Measurements from ENCODE around the gene LELP1. TPM values are rescaled to one million over a fixed set of nuclear protein-coding genes. Genes with fewer than 3 reads are reported as not detected.
"Not testable (repeated sequence)": the region's sequence is repeated elsewhere in the genome, so short reads cannot be mapped to it uniquely, and the experiment has no call there.

LELP1 gene
- not detected for polyA plus RNA-seq (ENCODE audit: insufficient read length in 4 of 4)

- no peak for DNase-seq (ENCODE audit: low read depth in 4 of 4, low spot score in 3 of 4)
Measured at GRCh38 chr1:153203130-153203529, at the start of gene LELP1. Gene LELP1, plus strand, starts transcription at chr1:153203430. Its CDS starts 1,278 bp downstream, at chr1:153204708.

GRCh38 chr1:153155541-153155940 lies 47.7 kb upstream of the LELP1 start:
- DNase-seq (ENCODE audit: low read depth in 4 of 4, low spot score in 3 of 4), result no peak

- DNase-seq (ENCODE audit: low read depth in 4 of 4, low spot score in 3 of 4), result no peak
Measured at GRCh38 chr1:153168686-153169085, 34.5 kb upstream of the LELP1 start.

GRCh38 chr1:153174624-153175023 lies 28.6 kb upstream of the LELP1 start:
- DNase-seq (ENCODE audit: low read depth in 4 of 4, low spot score in 3 of 4), result no peak

GRCh38 chr1:153178922-153179321 lies 24.3 kb upstream of the LELP1 start:
- no peak for DNase-seq (ENCODE audit: low read depth in 4 of 4, low spot score in 3 of 4)

GRCh38 chr1:153180556-153180955 lies 22.7 kb upstream of the LELP1 start:
- DNase-seq (ENCODE audit: low read depth in 4 of 4, low spot score in 3 of 4), result no peak

- not testable (repeated sequence) for DNase-seq (ENCODE audit: low read depth in 4 of 4, low spot score in 3 of 4)
Measured at GRCh38 chr1:153188301-153188700, 14.9 kb upstream of the LELP1 start.

- DNase-seq (ENCODE audit: low read depth in 4 of 4, low spot score in 3 of 4), result no peak
Measured at GRCh38 chr1:153190373-153190772, 12.9 kb upstream of the LELP1 start.

- peak in 1 of 4 donors; percentile 16 for DNase-seq (ENCODE audit: low read depth in 4 of 4, low spot score in 3 of 4)
Measured at GRCh38 chr1:153192697-153193096, 10.5 kb upstream of the LELP1 start.

- DNase-seq (ENCODE audit: low read depth in 4 of 4, low spot score in 3 of 4), result no peak
Measured at GRCh38 chr1:153194331-153195050, 8.7 kb upstream of the LELP1 start.

GRCh38 chr1:153195216-153195615 lies 8.0 kb upstream of the LELP1 start:
- DNase-seq (ENCODE audit: low read depth in 4 of 4, low spot score in 3 of 4), result no peak

- DNase-seq (ENCODE audit: low read depth in 4 of 4, low spot score in 3 of 4), result no peak
Measured at GRCh38 chr1:153202006-153202405, 1.2 kb upstream of the LELP1 start.

GRCh38 chr1:153206631-153207030 lies 3.4 kb downstream of the LELP1 start:
- DNase-seq (ENCODE audit: low read depth in 4 of 4, low spot score in 3 of 4), result no peak

- DNase-seq (ENCODE audit: low read depth in 4 of 4, low spot score in 3 of 4), result no peak
Measured at GRCh38 chr1:153210206-153210605, 7.0 kb downstream of the LELP1 start.

GRCh38 chr1:153212201-153212600 lies 9.0 kb downstream of the LELP1 start:
- no peak for DNase-seq (ENCODE audit: low read depth in 4 of 4, low spot score in 3 of 4)

- DNase-seq (ENCODE audit: low read depth in 4 of 4, low spot score in 3 of 4), result no peak
Measured at GRCh38 chr1:153213519-153213918, 10.3 kb downstream of the LELP1 start.

- DNase-seq (ENCODE audit: low read depth in 4 of 4, low spot score in 3 of 4), result no peak
Measured at GRCh38 chr1:153217212-153217611, 14.0 kb downstream of the LELP1 start, which contains the start of gene PRR9. Gene PRR9, plus strand, starts transcription at chr1:153217584. Its CDS starts 561 bp downstream, at chr1:153218145.

GRCh38 chr1:153217744-153218416 lies 14.7 kb downstream of the LELP1 start:
- no peak for DNase-seq (ENCODE audit: low read depth in 4 of 4, low spot score in 3 of 4)

- DNase-seq (ENCODE audit: low read depth in 4 of 4, low spot score in 3 of 4), result no peak
Measured at GRCh38 chr1:153220606-153221303, 17.5 kb downstream of the LELP1 start.

GRCh38 chr1:153223040-153223891 lies 20.0 kb downstream of the LELP1 start:
- peak; percentile 8 to 40 (median 29) for DNase-seq (ENCODE audit: low read depth in 4 of 4, low spot score in 3 of 4)

Data from right renal pelvis (tissue), 4 donors.